ENCODE results near the gene AXDND1.
"Not testable (repeated sequence)": the region's sequence is repeated elsewhere in the genome, so short reads cannot be mapped to it uniquely, and the experiment has no call there.

The AXDND1 gene

GRCh38 chr1:179372160-179372559 lies 6.4 kb downstream of the AXDND1 start:
- DNase-seq: no peak

GRCh38 chr1:179376223-179376622 lies 10.5 kb downstream of the AXDND1 start:
- DNase-seq: no peak

- no peak for DNase-seq
Measured at GRCh38 chr1:179380299-179380698, 14.5 kb downstream of the AXDND1 start.

GRCh38 chr1:179384027-179384426 lies 18.3 kb downstream of the AXDND1 start:
- no peak for DNase-seq

- DNase-seq: no peak
Measured at GRCh38 chr1:179385510-179385909, 19.7 kb downstream of the AXDND1 start.

- no peak for DNase-seq
Measured at GRCh38 chr1:179393721-179394120, 27.9 kb downstream of the AXDND1 start.

GRCh38 chr1:179399399-179399798 lies 33.6 kb downstream of the AXDND1 start:
- DNase-seq: not testable (repeated sequence)

- not testable (repeated sequence) for DNase-seq
Measured at GRCh38 chr1:179417760-179418159, 52.0 kb downstream of the AXDND1 start.

GRCh38 chr1:179418706-179419105 lies 52.9 kb downstream of the AXDND1 start:
- not testable (repeated sequence) for DNase-seq

- DNase-seq: no peak
Measured at GRCh38 chr1:179424610-179425009, 58.8 kb downstream of the AXDND1 start.

GRCh38 chr1:179425186-179425585 lies 59.4 kb downstream of the AXDND1 start:
- no peak for DNase-seq

- no peak for DNase-seq
Measured at GRCh38 chr1:179437171-179437570, 71.4 kb downstream of the AXDND1 start.

GRCh38 chr1:179439646-179440045 lies 73.9 kb downstream of the AXDND1 start:
- not testable (repeated sequence) for DNase-seq

- not testable (repeated sequence) for DNase-seq
Measured at GRCh38 chr1:179440301-179440700, 74.5 kb downstream of the AXDND1 start.

- DNase-seq: no peak
Measured at GRCh38 chr1:179440971-179441370, 75.2 kb downstream of the AXDND1 start.

- DNase-seq: no peak
Measured at GRCh38 chr1:179441501-179441900, 75.7 kb downstream of the AXDND1 start.

- not testable (repeated sequence) for DNase-seq
Measured at GRCh38 chr1:179442846-179443245, 77.1 kb downstream of the AXDND1 start.

GRCh38 chr1:179445593-179445992 lies 79.8 kb downstream of the AXDND1 start:
- no peak for DNase-seq

GRCh38 chr1:179447489-179447888 lies 81.7 kb downstream of the AXDND1 start:
- no peak for DNase-seq

GRCh38 chr1:179448437-179449149 lies 82.8 kb downstream of the AXDND1 start:
- DNase-seq: no peak

- DNase-seq: not testable (repeated sequence)
Measured at GRCh38 chr1:179459606-179460206, 93.9 kb downstream of the AXDND1 start.

- not testable (repeated sequence) for DNase-seq
Measured at GRCh38 chr1:179465661-179466060, 99.9 kb downstream of the AXDND1 start.

GRCh38 chr1:179474713-179475112 lies 108.9 kb downstream of the AXDND1 start:
- no peak for DNase-seq

- DNase-seq: no peak
Measured at GRCh38 chr1:179476484-179476883, 110.7 kb downstream of the AXDND1 start.

- DNase-seq: no peak
Measured at GRCh38 chr1:179478370-179478769, 112.6 kb downstream of the AXDND1 start.

Measured in NCI-H2029 (cell line).